Astrocyte of the hippocampus (primary cell): ENCODE measurements around the gene LAMA2.
A peak's percentile ranks its signal among the peaks of the same experiment; 100 is the strongest.
"Not testable (repeated sequence)": the region's sequence is repeated elsewhere in the genome, so short reads cannot be mapped to it uniquely, and the experiment has no call there.

Experiments used
- DNase-seq: peaks from one replicate; pipeline ENCODE4 v3.0.0; 2011; ENCODE audit warnings: low read depth, low spot score

LAMA2 gene

DNA sequence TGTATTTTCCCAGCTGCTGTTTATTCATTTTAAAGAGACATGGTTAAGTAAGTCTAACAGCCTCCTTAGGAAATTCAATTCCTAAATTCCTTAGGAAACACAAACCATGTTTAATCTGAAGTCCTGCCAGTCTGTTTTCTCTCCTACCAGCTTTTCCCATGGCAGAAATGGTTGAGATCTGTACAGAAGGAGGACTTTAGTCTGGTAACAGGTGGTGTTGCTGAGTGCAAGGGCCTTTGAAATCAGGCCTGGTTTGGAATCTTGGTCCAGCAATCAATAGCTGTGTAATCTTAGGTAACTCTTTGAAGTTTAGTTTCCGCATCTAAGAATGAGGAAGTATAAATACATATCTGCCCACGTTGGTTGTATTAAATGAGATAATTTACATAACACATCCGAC, 232.5 kb downstream of the LAMA2 start:
- DNase-seq = no peak

DNA sequence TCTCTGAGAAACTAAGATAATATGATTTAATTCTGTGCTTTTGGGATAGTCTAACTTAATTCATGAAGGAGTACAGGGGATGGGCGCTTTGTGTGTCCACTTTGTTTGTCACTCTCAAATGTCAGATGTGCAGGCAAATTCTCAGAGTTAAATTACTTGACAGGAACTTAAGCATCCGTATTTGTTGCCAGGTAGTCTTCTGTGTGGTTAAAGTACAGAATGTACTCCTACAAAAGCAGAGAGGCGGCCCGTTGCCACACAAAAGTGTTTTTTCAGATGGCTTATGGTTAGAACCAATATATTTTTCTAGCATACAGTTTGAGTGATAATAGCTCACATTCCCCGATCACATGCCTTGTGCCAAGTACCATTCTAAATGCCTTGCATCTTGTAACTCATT, 234.4 kb downstream of the LAMA2 start:
- DNase-seq = no peak

DNA sequence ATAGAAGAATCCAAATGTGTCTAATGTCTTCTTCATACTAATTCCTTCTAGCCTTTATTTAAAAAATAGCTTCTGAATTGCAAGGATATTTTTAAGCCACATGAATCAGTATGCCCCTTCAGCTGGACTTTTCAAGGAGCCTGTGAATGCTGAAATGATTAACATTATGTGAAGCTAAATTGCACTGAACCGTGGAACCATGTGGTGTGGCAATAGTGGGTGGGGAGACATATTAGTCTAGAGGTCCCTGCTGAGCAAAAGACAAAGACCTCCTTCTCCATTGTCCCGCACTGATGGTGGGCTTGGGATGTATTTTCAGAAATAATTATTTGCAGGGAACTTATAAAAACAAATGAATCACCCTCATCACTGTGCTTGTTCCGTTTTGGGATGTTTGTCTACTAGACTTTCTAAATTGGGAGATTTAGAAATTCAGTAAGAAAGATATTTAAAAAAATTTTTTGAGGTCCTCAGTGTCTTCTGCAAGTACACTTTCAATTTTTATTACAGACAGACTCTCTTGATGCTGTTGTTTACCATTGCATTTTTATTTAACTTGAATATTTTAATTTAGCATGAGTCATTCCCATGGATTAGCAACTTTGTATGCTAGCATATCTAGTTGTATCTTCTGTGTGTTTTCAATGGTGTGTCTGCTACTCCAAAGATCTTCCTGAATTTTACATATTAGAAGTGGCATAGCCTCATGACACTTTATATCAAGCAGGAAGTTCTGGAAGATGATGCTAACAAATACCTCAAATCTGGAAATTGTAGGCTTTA, 238.1 kb downstream of the LAMA2 start:
- peak; percentile 40 for DNase-seq

DNA sequence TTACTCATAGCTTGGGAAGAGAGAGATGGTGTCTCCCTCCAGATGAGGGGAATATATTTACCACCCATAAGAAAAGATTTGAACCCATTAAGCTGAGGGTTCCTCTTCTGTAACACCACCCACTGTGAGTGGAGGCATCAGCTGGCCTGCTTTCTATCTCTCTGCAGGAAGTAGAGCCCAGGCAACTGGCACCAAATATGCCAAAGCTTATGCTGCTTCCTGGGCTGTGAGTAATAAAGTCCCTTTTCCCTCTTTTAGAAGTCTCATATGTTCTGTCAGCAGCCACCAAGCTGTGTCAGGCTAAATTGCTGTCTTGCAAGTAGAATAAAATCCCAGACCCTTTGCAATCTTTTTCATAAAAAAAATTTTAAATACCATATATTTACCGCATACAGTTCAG, 241.4 kb downstream of the LAMA2 start:
- no peak for DNase-seq

DNA sequence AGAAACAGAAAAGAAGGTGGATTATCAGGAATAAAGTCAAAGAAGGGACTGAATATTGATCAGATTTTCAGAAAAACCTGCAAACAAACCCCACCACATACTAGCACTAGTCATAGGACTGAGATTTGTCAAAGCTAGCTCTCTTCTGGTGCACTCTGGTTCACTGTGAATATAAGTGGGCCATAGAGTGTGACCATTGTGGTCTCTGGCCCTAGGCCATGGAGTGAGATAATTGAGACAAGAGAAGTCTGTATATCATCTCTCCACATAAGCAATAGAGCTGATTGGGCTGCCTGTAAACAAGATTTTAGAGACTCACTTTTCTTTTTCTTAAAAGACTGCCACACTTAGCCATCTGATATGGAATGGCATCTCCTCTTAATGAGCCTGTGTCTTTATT, 247.2 kb downstream of the LAMA2 start:
- no peak for DNase-seq

DNA sequence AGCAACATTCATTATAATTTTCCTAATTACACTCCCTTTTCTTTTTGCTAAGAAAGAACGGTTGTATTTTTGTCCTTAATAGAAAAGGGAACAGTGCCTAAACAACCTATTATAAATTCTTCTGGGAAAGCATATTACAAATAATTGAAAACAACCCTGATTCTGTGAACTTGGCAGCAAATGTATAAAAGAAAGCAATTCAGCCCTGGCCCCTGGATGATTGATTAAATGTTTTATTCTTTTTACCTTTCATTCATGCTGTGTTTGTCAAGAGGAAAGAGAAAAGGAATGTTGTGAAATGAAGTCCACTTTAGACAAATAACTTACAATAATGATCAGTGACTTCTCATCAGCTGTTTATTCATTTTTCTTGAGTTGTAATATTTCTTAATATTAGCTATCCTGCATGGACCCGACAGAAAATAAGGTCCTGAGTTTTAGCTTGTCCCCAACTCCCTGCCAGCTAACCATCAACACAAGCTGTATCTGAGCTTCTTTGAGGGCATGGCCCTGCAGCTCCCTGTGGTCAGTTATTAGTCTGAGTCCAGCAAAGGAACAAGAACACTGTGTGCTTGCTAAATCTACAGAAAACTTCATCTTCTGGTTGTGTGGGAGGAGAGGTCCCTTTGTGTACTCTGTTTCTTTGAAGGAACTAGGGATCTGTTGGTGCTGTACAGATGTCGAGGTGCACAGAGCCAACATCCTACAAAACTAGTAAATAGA, 248.2 kb downstream of the LAMA2 start:
- peak; percentile 22 for DNase-seq

DNA sequence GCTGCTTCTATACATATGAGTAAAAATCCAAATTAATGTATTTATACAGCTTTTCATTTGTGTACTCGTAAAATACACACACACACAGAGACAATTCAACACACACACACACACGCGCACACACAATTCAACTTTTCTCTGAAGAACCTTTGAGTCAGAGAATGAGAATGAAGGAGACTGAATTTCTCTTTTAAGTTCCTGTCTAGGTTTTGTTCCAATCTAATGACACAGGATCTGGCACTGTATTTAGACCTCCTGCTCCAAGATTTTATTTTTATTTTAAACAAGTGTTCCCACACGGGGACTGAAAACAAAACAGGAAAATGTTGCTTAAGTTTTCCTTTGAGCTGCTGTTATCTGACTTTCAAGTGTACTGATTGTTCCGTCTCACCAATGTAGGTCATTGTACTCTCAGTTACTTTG, 250.8 kb downstream of the LAMA2 start:
- peak; percentile 60 for DNase-seq

DNA sequence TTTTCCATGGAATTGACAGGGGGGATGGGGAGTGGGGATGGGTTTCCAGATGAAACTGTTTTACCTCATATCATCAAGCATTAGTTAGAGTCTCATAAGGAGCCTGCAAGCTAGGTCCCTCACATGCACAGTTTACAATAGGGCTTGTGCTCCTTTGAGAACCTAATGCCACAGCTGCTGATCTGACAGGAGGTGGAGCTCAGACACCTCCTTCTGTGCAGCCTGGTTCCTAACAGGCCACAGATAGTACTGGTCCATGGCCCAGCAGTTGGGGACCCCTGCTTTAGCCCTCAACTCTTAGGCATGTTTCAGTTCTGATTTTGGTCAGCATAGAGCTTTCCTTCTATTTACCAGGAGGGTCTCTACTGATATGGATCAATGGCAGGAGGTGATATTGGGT, 251.6 kb downstream of the LAMA2 start:
- no peak for DNase-seq

DNA sequence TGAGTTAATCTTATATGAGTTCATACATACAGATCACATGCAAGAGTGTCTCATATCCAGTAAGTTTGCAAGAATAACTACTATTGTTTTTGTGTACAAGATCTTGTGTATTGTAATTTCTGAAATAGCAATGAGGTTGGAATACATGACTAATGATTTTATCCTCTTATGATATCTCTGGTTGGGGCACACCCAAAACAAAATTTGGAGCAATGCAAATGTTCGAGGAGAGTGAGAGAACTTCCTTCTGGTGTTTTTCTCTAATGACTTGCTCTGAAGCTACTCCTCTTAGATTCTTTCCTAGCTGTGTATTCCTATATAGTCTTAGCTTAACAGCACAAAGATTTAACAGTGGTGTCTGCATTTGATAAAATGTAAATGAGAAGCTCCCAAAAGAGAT, 252.5 kb downstream of the LAMA2 start:
- no peak for DNase-seq

DNA sequence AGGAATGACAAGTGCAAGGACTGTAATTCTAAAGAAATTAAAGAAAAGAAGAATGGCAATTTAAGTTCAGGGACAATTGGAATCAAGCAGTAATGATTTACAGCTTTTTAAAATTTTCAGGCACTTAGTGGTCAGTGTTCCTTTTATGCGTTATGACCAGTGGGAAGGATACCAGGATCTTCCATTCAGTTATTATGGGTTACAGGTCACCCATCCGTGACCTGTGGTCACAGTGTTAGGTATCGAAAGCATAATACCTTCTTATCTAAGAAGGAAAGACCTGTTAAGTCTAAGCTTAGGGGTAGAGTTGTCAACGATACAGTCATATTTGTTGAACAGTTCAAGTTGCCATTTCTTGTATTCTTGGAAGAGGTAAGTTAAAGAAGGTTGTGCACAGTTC, 253.8 kb downstream of the LAMA2 start:
- DNase-seq = no peak

DNA sequence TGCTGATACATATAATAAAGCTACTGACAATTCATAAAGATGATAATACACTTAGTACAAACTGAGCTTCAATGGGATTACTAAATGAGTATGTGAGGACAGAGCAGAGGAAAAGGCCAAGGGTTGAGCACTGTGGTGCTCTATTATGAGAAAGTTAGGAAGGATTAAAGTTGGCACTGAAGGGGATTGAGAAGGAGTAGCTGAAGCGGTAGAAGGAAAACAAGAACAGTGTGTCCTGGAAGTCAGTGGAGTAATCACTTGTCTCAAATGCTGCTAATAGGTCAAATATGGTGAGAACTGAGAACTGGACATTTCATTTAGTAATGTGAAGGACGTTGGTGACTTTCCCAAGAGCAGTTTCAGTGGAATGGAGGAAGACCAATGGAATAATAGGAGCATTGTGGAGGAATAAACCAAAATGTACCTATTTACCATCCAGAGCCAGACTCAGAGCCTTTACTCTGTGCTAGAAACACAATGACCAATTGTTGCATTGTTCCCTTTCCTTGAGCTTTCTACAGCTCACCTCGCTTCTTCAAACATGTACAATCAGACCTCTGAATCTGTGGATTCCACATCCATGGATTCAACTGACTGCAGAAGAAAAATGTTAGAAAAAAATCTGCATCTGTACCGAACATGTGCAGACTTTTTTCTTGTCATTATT, 255.9 kb downstream of the LAMA2 start:
- no peak for DNase-seq

DNA sequence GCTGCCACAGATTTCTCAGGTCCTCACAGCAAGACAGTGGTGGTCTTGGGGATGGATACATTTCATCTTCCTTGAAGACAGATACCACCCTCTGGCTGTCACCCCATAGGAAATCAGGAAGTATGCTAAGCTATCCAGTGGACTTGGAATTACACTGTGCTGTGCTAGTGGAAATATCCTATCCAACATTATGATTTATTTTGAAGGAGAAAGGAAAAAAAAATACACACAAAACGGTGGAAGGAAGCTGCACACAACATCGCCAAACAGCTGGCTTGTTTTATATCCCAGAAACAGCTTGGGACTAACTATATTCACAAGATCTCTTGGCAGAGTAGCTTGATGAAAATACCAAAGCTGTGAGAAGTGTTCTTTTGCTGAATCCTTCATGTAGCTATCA, 257.6 kb downstream of the LAMA2 start:
- DNase-seq = peak; percentile 6

DNA sequence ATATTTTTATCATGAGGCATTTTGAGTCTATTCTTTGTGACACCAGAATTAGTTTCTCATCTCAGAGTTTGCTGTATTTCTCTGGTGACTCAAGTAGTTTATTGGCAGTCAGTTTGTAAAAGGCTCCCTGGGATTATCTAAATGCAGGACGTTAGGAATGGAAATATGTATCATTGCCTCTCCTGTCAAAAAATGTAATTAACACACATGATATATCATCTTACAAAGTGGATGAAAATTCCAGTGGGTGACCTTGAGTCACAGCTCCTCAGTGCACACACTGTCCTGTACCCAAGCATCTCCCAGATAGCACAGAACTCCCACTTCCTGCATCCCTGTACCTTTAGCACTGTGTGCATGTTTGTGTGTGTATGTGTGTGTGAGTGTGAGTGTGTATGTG, 258.6 kb downstream of the LAMA2 start:
- no peak for DNase-seq

DNA sequence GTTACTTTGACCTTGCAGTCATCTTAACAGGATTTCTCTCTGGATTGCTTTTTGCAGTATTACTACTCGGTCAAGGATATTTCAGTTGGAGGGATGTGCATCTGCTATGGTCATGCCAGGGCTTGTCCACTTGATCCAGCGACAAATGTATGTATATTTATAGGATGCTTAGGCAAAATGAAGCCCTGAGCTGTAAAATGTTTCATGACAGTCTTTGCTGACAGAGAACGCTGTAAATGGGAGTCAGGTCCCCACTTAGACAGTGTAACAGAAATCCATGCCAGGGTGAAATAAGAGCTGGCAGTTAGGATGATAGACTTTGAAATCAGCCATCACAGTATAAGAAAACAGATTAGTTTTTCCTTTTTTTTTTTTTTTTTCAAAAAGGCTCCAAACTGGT, 264.0 kb downstream of the LAMA2 start:
- DNase-seq = no peak

DNA sequence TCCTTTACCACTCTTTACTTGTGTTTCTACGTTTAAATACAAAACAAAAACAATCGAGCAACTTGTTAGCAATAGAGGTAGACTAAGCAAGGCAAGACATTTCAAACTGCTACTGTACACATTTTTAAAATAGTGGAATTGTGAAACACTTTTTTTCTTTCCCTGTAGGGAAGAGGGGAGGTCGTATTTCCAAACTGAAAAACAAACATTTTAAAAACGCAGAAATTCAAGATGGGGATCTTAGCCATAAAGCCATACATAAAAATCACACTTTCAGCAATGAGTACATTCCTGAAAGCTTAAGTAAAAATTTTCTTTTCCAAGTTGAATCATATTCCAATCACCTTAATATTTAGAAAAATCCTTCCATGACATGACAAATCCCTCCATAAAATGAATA, 267.6 kb downstream of the LAMA2 start:
- no peak for DNase-seq

DNA sequence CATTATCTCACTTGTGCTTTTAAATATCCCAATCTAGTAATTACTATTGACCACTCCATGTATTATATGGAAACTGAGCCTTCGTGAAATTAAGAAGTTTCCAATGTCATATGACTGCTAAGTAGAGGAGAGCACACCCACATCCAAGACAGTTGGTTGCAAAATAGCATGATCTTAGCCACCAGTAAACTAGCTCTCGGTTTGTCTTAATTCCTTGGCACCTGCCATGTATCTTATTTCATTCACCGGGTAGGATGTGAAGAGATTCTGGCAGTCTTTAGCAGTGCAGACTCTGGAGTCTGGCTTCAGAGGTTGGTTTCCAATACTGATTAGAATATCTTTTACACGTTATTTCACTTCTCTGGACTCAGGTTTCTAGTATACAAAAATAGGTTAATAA, 270.3 kb downstream of the LAMA2 start:
- DNase-seq = no peak

DNA sequence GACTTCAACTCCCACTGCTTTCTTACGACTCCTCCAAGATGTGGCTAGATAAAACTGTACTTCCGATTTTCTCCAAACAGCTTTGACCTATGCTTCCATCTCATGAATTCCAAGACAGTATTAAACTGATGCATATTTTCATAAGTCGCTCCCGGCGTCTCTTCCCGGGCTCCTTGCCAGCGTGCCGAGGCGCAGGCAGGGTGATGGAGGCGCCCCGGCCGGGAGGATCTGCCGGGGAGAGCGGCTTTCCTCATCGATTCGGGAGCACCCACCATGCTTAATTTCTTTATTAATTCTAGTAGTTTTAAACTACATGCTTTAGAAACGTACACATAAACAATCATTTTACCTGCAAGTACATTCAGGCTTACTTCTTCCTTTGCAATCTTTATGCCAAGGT, 276.3 kb downstream of the LAMA2 start:
- not testable (repeated sequence) for DNase-seq

DNA sequence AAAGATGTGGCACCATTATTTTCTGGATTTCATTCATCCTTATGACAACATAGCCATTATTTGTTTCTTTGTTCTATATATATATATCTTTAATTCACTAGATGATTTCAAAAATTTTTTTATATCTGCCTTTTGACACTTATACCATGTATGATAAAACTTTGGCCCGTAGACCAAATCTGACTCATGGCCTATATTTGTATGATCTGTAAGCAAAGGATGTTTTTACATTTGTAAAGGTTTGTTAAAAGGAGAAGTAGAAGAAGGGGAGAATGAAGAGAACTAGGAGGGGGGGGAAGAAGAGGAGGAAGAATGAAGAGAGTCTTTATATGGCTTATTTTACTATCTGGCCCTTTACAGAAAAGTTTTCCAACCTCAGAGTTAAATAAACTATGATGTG, 279.7 kb downstream of the LAMA2 start:
- no peak for DNase-seq

DNA sequence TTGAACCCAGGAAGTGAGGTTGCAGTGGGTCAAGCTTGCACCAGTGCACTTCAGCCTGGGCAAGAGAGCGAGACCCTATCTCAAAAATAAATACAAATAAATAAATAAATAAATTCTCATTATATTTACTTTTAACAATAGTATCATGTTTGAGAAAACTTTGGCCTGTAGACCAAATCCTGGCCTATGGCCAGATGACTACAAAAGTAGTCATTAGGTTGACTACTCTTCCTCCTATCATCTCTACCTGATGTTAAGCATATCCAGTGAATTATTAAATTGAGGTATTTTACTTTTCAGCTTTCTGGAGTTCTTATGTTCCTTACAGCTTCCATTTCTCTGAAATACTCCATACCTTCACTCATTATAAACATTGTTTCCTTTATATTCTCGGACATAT, 280.6 kb downstream of the LAMA2 start:
- no peak for DNase-seq

DNA sequence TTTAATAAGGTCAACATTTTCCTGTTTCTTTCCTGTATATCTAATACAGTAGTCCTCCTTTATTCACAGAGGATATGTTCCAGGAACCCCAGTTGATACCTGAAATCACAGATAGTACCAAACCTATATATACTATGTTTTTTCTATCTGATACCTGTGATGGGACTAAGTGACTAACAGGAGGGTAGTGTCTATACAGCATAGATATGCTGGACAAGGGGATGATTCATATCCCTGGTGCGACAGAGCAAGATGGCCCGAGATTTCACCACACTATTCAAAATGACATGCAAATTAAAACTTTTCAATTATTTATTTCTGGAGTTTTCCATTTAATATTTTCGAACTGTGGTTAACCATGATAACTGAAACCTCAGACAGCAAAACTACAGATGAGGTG, 281.1 kb downstream of the LAMA2 start:
- no peak for DNase-seq

DNA sequence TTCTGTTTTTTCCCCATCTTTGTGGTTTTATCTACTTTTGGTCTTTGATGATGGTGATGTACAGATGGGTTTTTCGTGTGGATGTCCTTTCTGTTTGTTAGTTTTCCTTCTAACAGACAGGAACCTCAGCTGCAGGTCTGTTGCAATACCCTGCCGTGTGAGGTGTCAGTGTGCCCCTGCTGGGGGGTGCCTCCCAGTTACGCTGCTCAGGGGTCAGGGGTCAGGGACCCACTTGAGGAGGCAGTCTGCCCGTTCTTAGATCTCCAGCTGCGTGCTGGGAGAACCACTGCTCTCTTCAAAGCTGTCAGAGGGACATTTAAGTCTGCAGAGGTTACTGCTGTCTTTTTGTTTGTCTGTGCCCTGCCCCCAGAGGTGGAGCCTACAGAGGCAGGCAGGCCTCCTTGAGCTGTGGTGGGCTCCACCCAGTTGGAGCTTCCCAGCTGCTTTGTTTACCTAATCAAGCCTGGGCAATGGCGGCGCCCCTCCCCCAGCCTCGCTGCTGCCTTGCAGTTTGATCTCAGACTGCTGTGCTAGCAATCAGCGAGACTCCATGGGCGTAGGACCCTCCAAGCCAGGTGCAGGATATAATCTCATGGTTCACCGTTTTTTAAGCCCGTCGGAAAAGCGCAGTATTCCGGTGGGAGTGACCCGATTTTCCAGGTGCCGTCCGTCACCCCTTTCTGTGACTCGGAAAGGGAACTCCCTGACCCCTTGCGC, 289.5 kb downstream of the LAMA2 start:
- DNase-seq = not testable (repeated sequence)

DNA sequence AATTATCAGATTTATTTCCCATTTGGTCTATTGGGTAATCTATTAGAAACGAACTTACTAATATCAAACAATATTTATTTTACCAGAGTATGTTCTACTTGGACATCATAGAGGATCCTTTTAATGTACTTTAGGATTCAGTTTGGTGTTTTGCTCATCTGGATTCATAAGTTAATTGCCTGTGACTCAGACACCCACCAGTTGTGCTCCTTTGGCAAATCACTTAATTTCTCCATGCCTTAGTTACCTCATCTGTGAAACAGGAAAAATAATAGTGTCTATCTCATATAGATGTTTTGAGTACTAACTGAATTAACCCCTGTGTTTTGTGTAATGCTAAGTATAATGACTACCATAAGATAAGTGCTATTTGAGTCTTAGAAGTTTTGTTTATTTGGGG, 292.1 kb downstream of the LAMA2 start:
- no peak for DNase-seq
